ENCODE measurements around the gene NOTCH4. TPM values are rescaled to one million over a fixed set of nuclear protein-coding genes. Genes with fewer than 3 reads are reported as not detected.

The NOTCH4 gene
- total and polyA plus RNA-seq, 2 experiments from 2014 or later = 2.7 to 2.8 TPM

DNA sequence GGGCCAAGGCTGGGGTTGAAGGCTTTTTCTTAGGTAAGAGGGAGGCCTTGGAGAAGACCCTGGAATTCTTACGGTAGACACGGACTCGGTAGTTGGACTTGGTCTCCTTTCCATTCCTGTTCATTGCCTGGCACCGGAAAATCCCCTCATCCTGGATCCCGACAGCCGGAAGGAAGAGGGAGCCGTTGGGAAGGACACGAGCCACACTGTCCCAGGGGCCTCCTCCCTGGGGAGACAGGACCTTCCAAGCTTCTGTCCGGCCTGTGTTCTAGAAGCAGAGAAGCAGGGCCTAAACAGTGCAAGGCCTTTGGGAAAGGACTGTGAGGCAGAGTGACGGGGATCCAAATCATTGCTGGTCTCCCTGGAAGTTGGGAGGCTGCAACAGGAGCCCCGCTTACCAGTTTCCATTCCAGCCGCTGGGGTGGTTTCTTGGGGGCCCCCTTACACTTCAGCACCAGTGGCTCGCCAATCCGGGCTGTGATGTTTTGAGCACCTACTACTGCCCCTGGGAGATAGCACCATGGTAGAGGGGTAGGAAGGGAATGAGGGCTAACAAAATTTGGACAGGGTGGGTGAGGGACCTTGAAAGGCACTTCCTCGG lies 40.3 kb downstream of the NOTCH4 start:
- no peaks in the 10 kb centered on the region for H4K20me1 ChIP-seq (replicated peaks; ENCODE audit: insufficient read depth)
- H2AFZ ChIP-seq = no peak overlapping the region
- H3K79me2 ChIP-seq (replicated peaks; ENCODE audit: insufficient read depth) = peaks cover 13% of the 10 kb centered on the region
- no peak for ATAC-seq
- H3K27me3 ChIP-seq (ENCODE audit: insufficient read depth) = no peaks in the 10 kb centered on the region
- Mint-ChIP-seq H3K4me1 (peaks cover 40% of the 10 kb centered on the region), H3K9me3 (no peaks in the 10 kb centered on the region; the same call in 2 of the 3 replicates), H3K27me3 (ENCODE audit: insufficient read depth, low read depth, poor library complexity) (peaks cover 17% of the 10 kb centered on the region), H3K27ac (peak overlapping the region; percentile 62; the same call in 1 of the 2 replicates), H3K36me3 (ENCODE audit: low read depth) (peaks cover 76% of the 10 kb centered on the region), H3K4me3 (no peak overlapping the region)
- TF ChIP-seq ZNF114 (CRISPR knock-in tag; IDR thresholded peaks at IDR 0.05) = no peak
- no peak for TF ChIP-seq POLR2AphosphoS5 (IDR thresholded peaks at IDR 0.05; ENCODE audit: low read depth)
- TF ChIP-seq, protein P1, sequence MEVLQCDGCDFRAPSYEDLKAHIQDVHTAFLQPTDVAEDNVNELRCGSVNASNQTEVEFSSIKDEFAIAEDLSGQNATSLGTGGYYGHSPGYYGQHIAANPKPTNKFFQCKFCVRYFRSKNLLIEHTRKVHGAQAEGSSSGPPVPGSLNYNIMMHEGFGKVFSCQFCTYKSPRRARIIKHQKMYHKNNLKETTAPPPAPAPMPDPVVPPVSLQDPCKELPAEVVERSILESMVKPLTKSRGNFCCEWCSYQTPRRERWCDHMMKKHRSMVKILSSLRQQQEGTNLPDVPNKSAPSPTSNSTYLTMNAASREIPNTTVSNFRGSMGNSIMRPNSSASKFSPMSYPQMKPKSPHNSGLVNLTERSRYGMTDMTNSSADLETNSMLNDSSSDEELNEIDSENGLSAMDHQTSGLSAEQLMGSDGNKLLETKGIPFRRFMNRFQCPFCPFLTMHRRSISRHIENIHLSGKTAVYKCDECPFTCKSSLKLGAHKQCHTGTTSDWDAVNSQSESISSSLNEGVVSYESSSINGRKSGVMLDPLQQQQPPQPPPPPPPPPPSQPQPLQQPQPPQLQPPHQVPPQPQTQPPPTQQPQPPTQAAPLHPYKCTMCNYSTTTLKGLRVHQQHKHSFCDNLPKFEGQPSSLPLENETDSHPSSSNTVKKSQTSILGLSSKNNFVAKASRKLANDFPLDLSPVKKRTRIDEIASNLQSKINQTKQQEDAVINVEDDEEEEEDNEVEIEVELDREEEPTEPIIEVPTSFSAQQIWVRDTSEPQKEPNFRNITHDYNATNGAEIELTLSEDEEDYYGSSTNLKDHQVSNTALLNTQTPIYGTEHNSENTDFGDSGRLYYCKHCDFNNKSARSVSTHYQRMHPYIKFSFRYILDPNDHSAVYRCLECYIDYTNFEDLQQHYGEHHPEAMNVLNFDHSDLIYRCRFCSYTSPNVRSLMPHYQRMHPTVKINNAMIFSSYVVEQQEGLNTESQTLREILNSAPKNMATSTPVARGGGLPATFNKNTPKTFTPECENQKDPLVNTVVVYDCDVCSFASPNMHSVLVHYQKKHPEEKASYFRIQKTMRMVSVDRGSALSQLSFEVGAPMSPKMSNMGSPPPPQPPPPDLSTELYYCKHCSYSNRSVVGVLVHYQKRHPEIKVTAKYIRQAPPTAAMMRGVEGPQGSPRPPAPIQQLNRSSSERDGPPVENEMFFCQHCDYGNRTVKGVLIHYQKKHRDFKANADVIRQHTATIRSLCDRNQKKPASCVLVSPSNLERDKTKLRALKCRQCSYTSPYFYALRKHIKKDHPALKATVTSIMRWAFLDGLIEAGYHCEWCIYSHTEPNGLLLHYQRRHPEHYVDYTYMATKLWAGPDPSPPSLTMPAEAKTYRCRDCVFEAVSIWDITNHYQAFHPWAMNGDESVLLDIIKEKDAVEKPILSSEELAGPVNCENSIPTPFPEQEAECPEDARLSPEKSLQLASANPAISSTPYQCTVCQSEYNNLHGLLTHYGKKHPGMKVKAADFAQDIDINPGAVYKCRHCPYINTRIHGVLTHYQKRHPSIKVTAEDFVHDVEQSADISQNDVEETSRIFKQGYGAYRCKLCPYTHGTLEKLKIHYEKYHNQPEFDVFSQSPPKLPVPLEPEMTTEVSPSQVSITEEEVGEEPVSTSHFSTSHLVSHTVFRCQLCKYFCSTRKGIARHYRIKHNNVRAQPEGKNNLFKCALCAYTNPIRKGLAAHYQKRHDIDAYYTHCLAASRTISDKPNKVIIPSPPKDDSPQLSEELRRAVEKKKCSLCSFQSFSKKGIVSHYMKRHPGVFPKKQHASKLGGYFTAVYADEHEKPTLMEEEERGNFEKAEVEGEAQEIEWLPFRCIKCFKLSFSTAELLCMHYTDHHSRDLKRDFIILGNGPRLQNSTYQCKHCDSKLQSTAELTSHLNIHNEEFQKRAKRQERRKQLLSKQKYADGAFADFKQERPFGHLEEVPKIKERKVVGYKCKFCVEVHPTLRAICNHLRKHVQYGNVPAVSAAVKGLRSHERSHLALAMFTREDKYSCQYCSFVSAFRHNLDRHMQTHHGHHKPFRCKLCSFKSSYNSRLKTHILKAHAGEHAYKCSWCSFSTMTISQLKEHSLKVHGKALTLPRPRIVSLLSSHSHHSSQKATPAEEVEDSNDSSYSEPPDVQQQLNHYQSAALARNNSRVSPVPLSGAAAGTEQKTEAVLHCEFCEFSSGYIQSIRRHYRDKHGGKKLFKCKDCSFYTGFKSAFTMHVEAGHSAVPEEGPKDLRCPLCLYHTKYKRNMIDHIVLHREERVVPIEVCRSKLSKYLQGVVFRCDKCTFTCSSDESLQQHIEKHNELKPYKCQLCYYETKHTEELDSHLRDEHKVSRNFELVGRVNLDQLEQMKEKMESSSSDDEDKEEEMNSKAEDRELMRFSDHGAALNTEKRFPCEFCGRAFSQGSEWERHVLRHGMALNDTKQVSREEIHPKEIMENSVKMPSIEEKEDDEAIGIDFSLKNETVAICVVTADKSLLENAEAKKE (CRISPR knock-in tag; IDR thresholded peaks at IDR 0.05) = no peak
- no peak for TF ChIP-seq ETS1 (IDR thresholded peaks at IDR 0.05)
- TF ChIP-seq STAT1 (IDR thresholded peaks at IDR 0.05; ENCODE audit: unreplicated experiment) = no peak
- TF ChIP-seq, protein P2, sequence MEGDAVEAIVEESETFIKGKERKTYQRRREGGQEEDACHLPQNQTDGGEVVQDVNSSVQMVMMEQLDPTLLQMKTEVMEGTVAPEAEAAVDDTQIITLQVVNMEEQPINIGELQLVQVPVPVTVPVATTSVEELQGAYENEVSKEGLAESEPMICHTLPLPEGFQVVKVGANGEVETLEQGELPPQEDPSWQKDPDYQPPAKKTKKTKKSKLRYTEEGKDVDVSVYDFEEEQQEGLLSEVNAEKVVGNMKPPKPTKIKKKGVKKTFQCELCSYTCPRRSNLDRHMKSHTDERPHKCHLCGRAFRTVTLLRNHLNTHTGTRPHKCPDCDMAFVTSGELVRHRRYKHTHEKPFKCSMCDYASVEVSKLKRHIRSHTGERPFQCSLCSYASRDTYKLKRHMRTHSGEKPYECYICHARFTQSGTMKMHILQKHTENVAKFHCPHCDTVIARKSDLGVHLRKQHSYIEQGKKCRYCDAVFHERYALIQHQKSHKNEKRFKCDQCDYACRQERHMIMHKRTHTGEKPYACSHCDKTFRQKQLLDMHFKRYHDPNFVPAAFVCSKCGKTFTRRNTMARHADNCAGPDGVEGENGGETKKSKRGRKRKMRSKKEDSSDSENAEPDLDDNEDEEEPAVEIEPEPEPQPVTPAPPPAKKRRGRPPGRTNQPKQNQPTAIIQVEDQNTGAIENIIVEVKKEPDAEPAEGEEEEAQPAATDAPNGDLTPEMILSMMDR (conservative IDR thresholded peaks at IDR 0.05; ENCODE audit: low read depth in 2 of 2) = no peak
- TF ChIP-seq EZH2 (IDR thresholded peaks at IDR 0.05; ENCODE audit: low read depth, unreplicated experiment) = no peak
- TF ChIP-seq CREB1 (CRISPR knock-in tag; IDR thresholded peaks at IDR 0.05; ENCODE audit: low read depth) = no peak
- no peak for TF ChIP-seq EZH2phosphoT487 (IDR thresholded peaks at IDR 0.05; ENCODE audit: unreplicated experiment)
- TF ChIP-seq NANOG (IDR thresholded peaks at IDR 0.05; ENCODE audit: borderline replicate concordance) = no peak
- TF ChIP-seq, protein P3, sequence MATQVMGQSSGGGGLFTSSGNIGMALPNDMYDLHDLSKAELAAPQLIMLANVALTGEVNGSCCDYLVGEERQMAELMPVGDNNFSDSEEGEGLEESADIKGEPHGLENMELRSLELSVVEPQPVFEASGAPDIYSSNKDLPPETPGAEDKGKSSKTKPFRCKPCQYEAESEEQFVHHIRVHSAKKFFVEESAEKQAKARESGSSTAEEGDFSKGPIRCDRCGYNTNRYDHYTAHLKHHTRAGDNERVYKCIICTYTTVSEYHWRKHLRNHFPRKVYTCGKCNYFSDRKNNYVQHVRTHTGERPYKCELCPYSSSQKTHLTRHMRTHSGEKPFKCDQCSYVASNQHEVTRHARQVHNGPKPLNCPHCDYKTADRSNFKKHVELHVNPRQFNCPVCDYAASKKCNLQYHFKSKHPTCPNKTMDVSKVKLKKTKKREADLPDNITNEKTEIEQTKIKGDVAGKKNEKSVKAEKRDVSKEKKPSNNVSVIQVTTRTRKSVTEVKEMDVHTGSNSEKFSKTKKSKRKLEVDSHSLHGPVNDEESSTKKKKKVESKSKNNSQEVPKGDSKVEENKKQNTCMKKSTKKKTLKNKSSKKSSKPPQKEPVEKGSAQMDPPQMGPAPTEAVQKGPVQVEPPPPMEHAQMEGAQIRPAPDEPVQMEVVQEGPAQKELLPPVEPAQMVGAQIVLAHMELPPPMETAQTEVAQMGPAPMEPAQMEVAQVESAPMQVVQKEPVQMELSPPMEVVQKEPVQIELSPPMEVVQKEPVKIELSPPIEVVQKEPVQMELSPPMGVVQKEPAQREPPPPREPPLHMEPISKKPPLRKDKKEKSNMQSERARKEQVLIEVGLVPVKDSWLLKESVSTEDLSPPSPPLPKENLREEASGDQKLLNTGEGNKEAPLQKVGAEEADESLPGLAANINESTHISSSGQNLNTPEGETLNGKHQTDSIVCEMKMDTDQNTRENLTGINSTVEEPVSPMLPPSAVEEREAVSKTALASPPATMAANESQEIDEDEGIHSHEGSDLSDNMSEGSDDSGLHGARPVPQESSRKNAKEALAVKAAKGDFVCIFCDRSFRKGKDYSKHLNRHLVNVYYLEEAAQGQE (IDR thresholded peaks at IDR 0.05; ENCODE audit: unreplicated experiment) = no peak
- TF ChIP-seq ZNF331 (CRISPR knock-in tag; IDR thresholded peaks at IDR 0.05; ENCODE audit: low read depth) = no peak
- TF ChIP-seq JUNB (IDR thresholded peaks at IDR 0.05; ENCODE audit: unreplicated experiment) = no peak
- no peaks in the 10 kb centered on the region for H3K9me2 ChIP-seq (ENCODE audit: insufficient read depth)
- H3K4me1 ChIP-seq (ENCODE audit: insufficient read depth) = peaks cover 11% of the 10 kb centered on the region
- no peak overlapping the region for H3K4me2 ChIP-seq
- H3K4me3 ChIP-seq = no peak overlapping the region
- H3K27ac ChIP-seq (ENCODE audit: low read depth) = no peak overlapping the region
- peaks cover 13% of the 10 kb centered on the region for H3F3A ChIP-seq (replicated peaks; ENCODE audit: low read depth)
- no peak for DNase-seq (ENCODE audit: low spot score)
- H3K36me3 ChIP-seq (ENCODE audit: insufficient read depth) = peaks cover 5% of the 10 kb centered on the region

All from GM23338 (cell line).